DOHH2 (cell line): ENCODE results near the gene IPO13.

Experiments used
- H3F3A ChIP-seq: fragments of 200-600 bp; sonication (generic), shearing (Covaris generic); 2 replicates; pipeline ENCODE4 v1.6.0; 2016; ENCODE audit warnings: antibody characterized with exemption, mild to moderate bottlenecking; ENCODE audit not compliant: control insufficient read depth, insufficient read depth
- H3K27ac ChIP-seq: fragments of 200-600 bp; sonication (generic); 2 replicates; pipeline ENCODE4 v1.5.1; 2014; ENCODE audit warnings: low read depth, mild to moderate bottlenecking, low read length, moderate library complexity
- H3K27me3 ChIP-seq: fragments of 200-600 bp; sonication (generic); 2 replicates; pipeline ENCODE4 v1.6.1; 2014; ENCODE audit warnings: mild to moderate bottlenecking, low read length, mixed read lengths; ENCODE audit not compliant: control insufficient read depth
- H3K36me3 ChIP-seq: fragments of 200-600 bp; sonication (generic); 2 replicates; pipeline ENCODE4 v1.6.1; 2014; ENCODE audit warnings: mild to moderate bottlenecking, low read length, moderate library complexity, mixed read lengths; ENCODE audit not compliant: control insufficient read depth
- H3K4me1 ChIP-seq: fragments of 200-600 bp; sonication (generic); 2 replicates; pipeline ENCODE4 v1.6.1; 2014; ENCODE audit warnings: mild to moderate bottlenecking, low read length, mixed read lengths; ENCODE audit not compliant: control insufficient read depth
- H3K4me2 ChIP-seq: fragments of 200-600 bp; sonication (generic); 2 replicates; pipeline ENCODE4 v1.6.0; 2014; ENCODE audit warnings: mild to moderate bottlenecking, low read length, moderate library complexity
- H3K4me3 ChIP-seq: fragments of 200-600 bp; sonication (generic); 2 replicates; pipeline ENCODE4 v1.5.1; 2014; ENCODE audit warnings: mild to moderate bottlenecking, low read length, mixed read lengths
- H3K79me2 ChIP-seq: fragments of 200-600 bp; sonication (generic); 2 replicates; pipeline ENCODE4 v1.6.1; 2014; ENCODE audit warnings: mild to moderate bottlenecking, low read length, mixed read lengths; ENCODE audit not compliant: control insufficient read depth
- H3K9me2 ChIP-seq: fragments of 200-600 bp; sonication (generic); replicated peaks from 2 replicates; pipeline ENCODE4 v1.6.1; 2014; ENCODE audit warnings: mild to moderate bottlenecking, low read length, mixed read lengths; ENCODE audit not compliant: control insufficient read depth
- H3K9me3 ChIP-seq: fragments of 200-600 bp; sonication (generic); 2 replicates; pipeline ENCODE4 v1.6.1; 2014; ENCODE audit warnings: antibody characterized with exemption, low read length, mixed read lengths; ENCODE audit not compliant: control insufficient read depth, insufficient read depth
- H4K20me1 ChIP-seq: fragments of 200-600 bp; sonication (generic); 2 replicates; pipeline ENCODE4 v1.6.0; 2014; ENCODE audit warnings: low read depth, mild to moderate bottlenecking, antibody characterized with exemption, low read length, moderate library complexity; ENCODE audit not compliant: control insufficient read depth, insufficient read depth
- EZH2phosphoT487 ChIP-seq: fragments of 200-600 bp; sonication (generic); IDR thresholded peaks from 2 replicates; pipeline ENCODE4 v1.6.1; 2017; ENCODE audit warnings: borderline replicate concordance, mild to moderate bottlenecking, antibody characterized with exemption, low read length, moderate library complexity, mixed read lengths
- TF ChIP-seq, protein P1 (sequence below): fragments of 200-600 bp; sonication (generic); IDR thresholded peaks from one replicate; pipeline ENCODE4 v1.5.1; 2014; ENCODE audit warnings: antibody characterized with exemption, mild to moderate bottlenecking, low read depth, low read length; ENCODE audit not compliant: poor library complexity, severe bottlenecking

Gene IPO13

GRCh38 chr1:43990271-43991199 lies 43.8 kb downstream of the IPO13 start:
- H3K4me3 ChIP-seq, result peak overlapping the region; percentile 73
- H3K4me1 ChIP-seq, result peaks cover 47% of the 10 kb centered on the region
- TF ChIP-seq EZH2phosphoT487, result no peak
- TF ChIP-seq, protein P1, sequence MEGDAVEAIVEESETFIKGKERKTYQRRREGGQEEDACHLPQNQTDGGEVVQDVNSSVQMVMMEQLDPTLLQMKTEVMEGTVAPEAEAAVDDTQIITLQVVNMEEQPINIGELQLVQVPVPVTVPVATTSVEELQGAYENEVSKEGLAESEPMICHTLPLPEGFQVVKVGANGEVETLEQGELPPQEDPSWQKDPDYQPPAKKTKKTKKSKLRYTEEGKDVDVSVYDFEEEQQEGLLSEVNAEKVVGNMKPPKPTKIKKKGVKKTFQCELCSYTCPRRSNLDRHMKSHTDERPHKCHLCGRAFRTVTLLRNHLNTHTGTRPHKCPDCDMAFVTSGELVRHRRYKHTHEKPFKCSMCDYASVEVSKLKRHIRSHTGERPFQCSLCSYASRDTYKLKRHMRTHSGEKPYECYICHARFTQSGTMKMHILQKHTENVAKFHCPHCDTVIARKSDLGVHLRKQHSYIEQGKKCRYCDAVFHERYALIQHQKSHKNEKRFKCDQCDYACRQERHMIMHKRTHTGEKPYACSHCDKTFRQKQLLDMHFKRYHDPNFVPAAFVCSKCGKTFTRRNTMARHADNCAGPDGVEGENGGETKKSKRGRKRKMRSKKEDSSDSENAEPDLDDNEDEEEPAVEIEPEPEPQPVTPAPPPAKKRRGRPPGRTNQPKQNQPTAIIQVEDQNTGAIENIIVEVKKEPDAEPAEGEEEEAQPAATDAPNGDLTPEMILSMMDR, result peak; percentile 71
- H3K36me3 ChIP-seq, result peaks cover 13% of the 10 kb centered on the region
- H3K4me2 ChIP-seq, result peak overlapping the region; percentile 96
- H3K27me3 ChIP-seq, result no peaks in the 10 kb centered on the region
- H3K9me3 ChIP-seq, result no peaks in the 10 kb centered on the region
- H3F3A ChIP-seq, result peaks cover 15% of the 10 kb centered on the region
- H3K9me2 ChIP-seq, result no peaks in the 10 kb centered on the region
- H3K79me2 ChIP-seq, result no peaks in the 10 kb centered on the region
- no peaks in the 10 kb centered on the region for H4K20me1 ChIP-seq
- no peak overlapping the region for H3K27ac ChIP-seq

GRCh38 chr1:43991200-43991475 lies 44.4 kb downstream of the IPO13 start:
- Histone ChIP-seq H3K4me3 (peak overlapping the region; percentile 73), H3K4me2 (peak overlapping the region; percentile 96), H3K36me3 (peaks cover 7% of the 10 kb centered on the region), H4K20me1 (no peaks in the 10 kb centered on the region), H3K27me3 (no peaks in the 10 kb centered on the region), H3K9me2 (no peaks in the 10 kb centered on the region), H3K4me1 (peaks cover 47% of the 10 kb centered on the region), H3K79me2 (no peaks in the 10 kb centered on the region), H3K9me3 (no peaks in the 10 kb centered on the region), H3F3A (peaks cover 15% of the 10 kb centered on the region), H3K27ac (no peak overlapping the region)
- TF ChIP-seq EZH2phosphoT487, result no peak
- TF ChIP-seq, protein P1, result no peak

DNA sequence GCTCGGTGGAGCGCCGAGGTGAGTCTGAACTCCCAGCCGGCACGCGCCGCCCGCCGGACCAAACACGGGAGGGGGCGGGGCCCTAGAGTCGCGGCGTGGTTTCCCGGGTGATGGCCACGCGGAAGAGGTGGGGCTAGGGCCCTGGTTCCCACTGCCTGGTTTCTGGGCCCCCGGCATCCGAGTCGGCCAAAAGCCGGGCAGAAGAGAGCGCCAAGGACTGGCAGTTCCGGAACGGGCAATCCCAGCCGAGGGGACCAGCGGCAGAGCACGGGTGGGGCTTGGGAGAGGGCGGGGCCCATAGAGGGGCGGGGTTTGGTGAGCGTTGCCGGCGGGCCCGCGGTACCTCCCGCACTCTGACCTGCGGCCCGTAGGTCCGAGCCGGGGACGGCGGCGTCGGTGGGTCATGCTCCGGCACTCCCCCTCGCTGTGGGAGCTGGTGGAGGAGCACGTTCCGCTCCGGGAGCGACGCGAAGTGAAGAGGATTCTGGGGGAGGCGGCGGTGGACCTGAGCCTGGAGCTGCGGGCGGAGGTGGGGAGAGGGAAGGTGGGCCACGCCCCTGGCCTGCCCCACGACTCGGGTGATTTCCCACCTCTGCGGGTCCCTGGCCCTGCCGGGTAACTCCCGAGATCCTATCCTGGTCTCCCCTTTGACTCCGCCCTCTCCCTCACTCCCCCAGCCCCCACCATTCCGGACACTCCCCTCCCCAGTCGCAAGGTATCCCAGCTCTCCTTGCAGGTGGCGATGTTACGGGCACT lies 44.9 kb downstream of the IPO13 start, which contains the start of gene CCDC24:
TSS of gene CCDC24 (plus strand) at position 124 of the 756 bp plus-strand sequence. CDS start at position 404, 280 bp downstream.
- H3K4me2 ChIP-seq, result peak within 1 kb of the TSS; percentile 96
- H3K4me1 ChIP-seq, result peaks cover 47% of the 10 kb centered on the region
- no peaks in the 10 kb centered on the region for H4K20me1 ChIP-seq
- no peak within 1 kb of the TSS for H3K27ac ChIP-seq
- no peaks in the 10 kb centered on the region for H3K9me2 ChIP-seq
- no peaks in the 10 kb centered on the region for H3K79me2 ChIP-seq
- H3K36me3 ChIP-seq, result peaks cover 4% of the 10 kb centered on the region
- peak within 1 kb of the TSS; percentile 73 for H3K4me3 ChIP-seq
- H3F3A ChIP-seq, result peaks cover 15% of the 10 kb centered on the region
- TF ChIP-seq EZH2phosphoT487, result no peak
- TF ChIP-seq, protein P1, result no peak
- H3K27me3 ChIP-seq, result no peaks in the 10 kb centered on the region
- H3K9me3 ChIP-seq, result no peaks in the 10 kb centered on the region
